K562 (cell line): Measurements from ENCODE around the gene C3. TPM values are rescaled to one million over a fixed set of nuclear protein-coding genes. Genes with fewer than 3 reads are reported as not detected.

Experiments used
- ATAC-seq: fragments of 200-7000 bp; cut with Tn5 transposase; 3 replicates; pipeline ENCODE4 v1.9.1; 2020; ENCODE audit warnings: moderate library complexity
- BruUV-seq: library from RNA; stranded (reverse); fragments of 400-500 nt; replicated peaks from 2 replicates; lab custom pipeline; 2021; lab: Mats Ljungman, UMichigan
- CTCF ChIA-PET: fragments of 300-600 bp; formaldehyde crosslinking; extraction: SDS; loops from one replicate; lab custom pipeline; 2021; ENCODE audit warnings: low intra/inter-chr PET ratio; lab: Yijun Ruan, JAX
- POLR2A ChIA-PET: fragments of 300-600, 350-650 bp; sonication (Branson Sonifier 250); formaldehyde crosslinking; extraction: SDS; loops from one replicate; lab custom pipeline; 2021; ENCODE audit warnings: antibody characterized with exemption, inconsistent platforms; lab: Yijun Ruan, JAX
- DNase-seq, 4 experiments: peaks; one replicate each; pipeline versions ENCODE4 v3.0.0 to v3.0.0-alpha.2; 2011 to 2018; ENCODE audit warnings: low spot score in 3 of 4, mixed read lengths in 3 of 4; ENCODE audit errors: extremely low read depth in 1 of 4
- FAIRE-seq: peaks from 2 replicates; lab custom pipeline; 2011; peaks lifted over from hg19 to GRCh38; lab: Jason Lieb, UNC
- H2AFZ ChIP-seq: 2 replicates; pipeline ENCODE4 v1.6.0; 2011; ENCODE audit warnings: low read depth, low read length, control low read depth, inconsistent platforms
- H3K27ac ChIP-seq: fragments of 200-600 bp; 3 replicates; pipeline ENCODE4 v1.8.0; 2011; ENCODE audit warnings: low read depth, mild to moderate bottlenecking, control low read depth, inconsistent platforms, low read length, moderate library complexity, mixed read lengths; ENCODE audit errors: extremely low read depth
- H3K27me3 ChIP-seq, 2 experiments: fragments of 300-600 bp in 1 of 2; 2 replicates in 1 of 2; 3 replicates in 1 of 2; pipeline versions ENCODE4 v1.6.0 to v1.8.0; 2011; ENCODE audit warnings: inconsistent platforms in 2 of 2, low read length in 2 of 2, mild to moderate bottlenecking in 1 of 2, mixed read lengths in 1 of 2, moderate library complexity in 1 of 2; ENCODE audit not compliant: control insufficient read depth in 2 of 2, insufficient read depth in 2 of 2
- H3K36me3 ChIP-seq: fragments of 300-600 bp; 3 replicates; pipeline ENCODE4 v1.8.0; 2011; ENCODE audit warnings: mild to moderate bottlenecking, low read length, inconsistent platforms; ENCODE audit not compliant: control insufficient read depth, insufficient read depth
- H3K4me1 ChIP-seq, 2 experiments: fragments of 200-600 bp in 1 of 2; replicated peaks in 1 of 2; 2 replicates in 1 of 2; 3 replicates in 1 of 2; pipeline versions ENCODE4 v1.5.1 to v1.8.0; 2011; ENCODE audit warnings: inconsistent platforms in 2 of 2, low read length in 2 of 2, mild to moderate bottlenecking in 1 of 2, mixed read lengths in 1 of 2, moderate library complexity in 1 of 2; ENCODE audit not compliant: control insufficient read depth in 2 of 2, insufficient read depth in 2 of 2
- H3K4me2 ChIP-seq: 2 replicates; pipeline ENCODE4 v1.6.1; 2011; ENCODE audit warnings: low read length, control low read depth, inconsistent platforms, mixed read lengths; ENCODE audit not compliant: insufficient read depth
- H3K4me3 ChIP-seq: fragments of 200-600 bp; sonication (generic), shearing (Covaris generic); 2 replicates; pipeline ENCODE4 v1.5.1; 2016; ENCODE audit warnings: control low read depth, inconsistent platforms
- H3K79me2 ChIP-seq: fragments of 200-600 bp; 3 replicates; pipeline ENCODE4 v1.8.0; 2011; ENCODE audit warnings: low read length, inconsistent platforms; ENCODE audit not compliant: control insufficient read depth, insufficient read depth
- H3K9ac ChIP-seq, 2 experiments: 2 replicates each; pipeline versions ENCODE4 v1.6.0 to v1.6.1; 2011; ENCODE audit warnings: low read depth in 2 of 2, low read length in 2 of 2, control low read depth in 1 of 2, inconsistent platforms in 1 of 2, mild to moderate bottlenecking in 1 of 2, mixed read lengths in 1 of 2; ENCODE audit not compliant: insufficient read depth in 1 of 2
- H3K9me1 ChIP-seq: one replicate; pipeline ENCODE4 v1.6.0; 2011; ENCODE audit warnings: inconsistent platforms, mild to moderate bottlenecking, low read length, moderate library complexity; ENCODE audit not compliant: control insufficient read depth, insufficient read depth
- H3K9me3 ChIP-seq: replicated peaks from 2 replicates; pipeline ENCODE4 v1.5.1; 2011; ENCODE audit warnings: low read depth, low read length, inconsistent platforms; ENCODE audit not compliant: control insufficient read depth, insufficient read depth
- H4K20me1 ChIP-seq: replicated peaks from 2 replicates; pipeline ENCODE4 v1.6.1; 2011; ENCODE audit warnings: low read length, inconsistent platforms, mixed read lengths; ENCODE audit not compliant: control insufficient read depth, insufficient read depth
- FOSL1 ChIP-seq: fragments of 200-800 bp; sonication (Bioruptor generic); conservative IDR thresholded peaks from 2 replicates; pipeline ENCODE4 v1.6.1; 2016; ENCODE audit warnings: missing genetic modification characterization, missing compliant biosample characterization
- FOXP1 ChIP-seq: sonication (generic); formaldehyde crosslinking; IDR thresholded peaks from 2 replicates; pipeline ENCODE4 v1.8.0; 2022; ENCODE audit warnings: mild to moderate bottlenecking, missing genetic modification reagents
- KAT7 ChIP-seq: sonication (generic); formaldehyde crosslinking; IDR thresholded peaks from 2 replicates; pipeline ENCODE4 v1.8.0; 2022; ENCODE audit warnings: missing genetic modification reagents, mild to moderate bottlenecking, borderline replicate concordance
- NR2F6 ChIP-seq: fragments of 450-650 bp; formaldehyde crosslinking; IDR thresholded peaks from 2 replicates; pipeline ENCODE4 v1.4.0; 2020; ENCODE audit warnings: mild to moderate bottlenecking
- RBM34 ChIP-seq: fragments of 200-400 bp; formaldehyde crosslinking; IDR thresholded peaks from 2 replicates; pipeline ENCODE4 v1.6.1; 2018; ENCODE audit warnings: low read length, borderline replicate concordance; ENCODE audit not compliant: insufficient read depth
- RNF2 ChIP-seq: sonication (generic); IDR thresholded peaks from 2 replicates; pipeline ENCODE4 v1.6.1; 2016
- SMARCC2 ChIP-seq: fragments of 450-650 bp; IDR thresholded peaks from 2 replicates; pipeline ENCODE4 v1.6.1; 2017; ENCODE audit warnings: antibody characterized with exemption, moderate library complexity, mild to moderate bottlenecking, low read depth
- SP1 ChIP-seq: sonication (generic); formaldehyde crosslinking; IDR thresholded peaks from 2 replicates; pipeline ENCODE4 v1.8.1; 2022; ENCODE audit warnings: mild to moderate bottlenecking, missing genetic modification reagents
- ZBTB1 ChIP-seq: sonication (generic); formaldehyde crosslinking; IDR thresholded peaks from 2 replicates; pipeline ENCODE4 v1.8.1; 2023; ENCODE audit warnings: missing genetic modification reagents, low read depth, mild to moderate bottlenecking, borderline replicate concordance
- WGBS: fragments of 100-300 bp; shearing (Covaris generic); methylation state at CpG from one replicate; pipeline ENCODE4 v1.1.6; 2016; ENCODE audit warnings: low coverage, mixed read lengths; ENCODE audit not compliant: insufficient coverage; ENCODE audit errors: missing lambda C conversion rate; 5-methylcytosine and 5-hydroxymethylcytosine counted together
- in situ Hi-C: fragments of 300-500 bp; cut with MboI; formaldehyde crosslinking; loops from 4 replicates; pipeline ENCODE4 v1.15.0; 2018; ENCODE audit warnings: inconsistent platforms, mixed read lengths
- intact Hi-C: fragments of 100-400 bp; cut with micrococcal nuclease; formaldehyde crosslinking; loops from 2 replicates; pipeline ENCODE4 v1.14.2; 2022
- polyA plus RNA-seq, 8 experiments: library from polyadenylated mRNA; depleted of rRNA in 4 of 8; stranded (reverse) in 5 of 8; unstranded in 3 of 8; fragments of >200 nt; fragmentation: Nextera tagmentation in 2 of 8; fragmentation: Illumina TruSeq in 1 of 8; extraction: Ambion mirVana in 2 of 8; extraction: Trizol in 1 of 8; gene quantifications; 2 replicates each; pipeline versions ENCODE4 v1.2.1 to v1.2.3, GENCODE V29; 2011 to 2014; ENCODE audit warnings: inconsistent platforms in 1 of 8, missing spikeins in 1 of 8
- total RNA-seq, 7 experiments: library from RNA; depleted of rRNA in 6 of 7; stranded (reverse); fragments of >200 nt in 6 of 7; fragmentation: Illumina TruSeq in 2 of 7; extraction: Trizol in 2 of 7; gene quantifications; 2 replicates each; pipeline versions ENCODE4 v1.2.1 to v1.2.3, GENCODE V29; 2011 to 2021; ENCODE audit warnings: low replicate concordance in 1 of 7
- TF ChIP-seq, protein P1 (sequence below): fragments of 250-450 bp; sonication (Bioruptor Pico); IDR thresholded peaks from 2 replicates; pipeline ENCODE4 v1.9.0; 2021; ENCODE audit warnings: mild to moderate bottlenecking
- TF ChIP-seq, protein P2 (sequence below): sonication (generic); formaldehyde crosslinking; IDR thresholded peaks from 2 replicates; pipeline ENCODE4 v1.8.0; 2022; ENCODE audit warnings: missing genetic modification reagents, mild to moderate bottlenecking, borderline replicate concordance
- TF ChIP-seq, protein P3 (sequence below): sonication (generic); formaldehyde crosslinking; IDR thresholded peaks from 2 replicates; pipeline ENCODE4 v1.8.1; 2023; ENCODE audit warnings: mild to moderate bottlenecking, missing genetic modification reagents
- TF ChIP-seq, protein P4 (sequence below): fragments of 250-450 bp; sonication (Bioruptor Pico); IDR thresholded peaks from 2 replicates; pipeline ENCODE4 v1.4.0; 2020; ENCODE audit warnings: mild to moderate bottlenecking, moderate library complexity
- TF ChIP-seq, protein P5 (sequence below): fragments of 200-800 bp; sonication (Bioruptor generic); IDR thresholded peaks from 2 replicates; pipeline ENCODE4 v1.6.1; 2017; ENCODE audit warnings: missing genetic modification characterization, missing compliant biosample characterization

The C3 gene
- total and polyA plus RNA-seq, 9 of the 15 experiments (the other 6 are each of a cell fraction or from before 2014, with no cell fraction given), result 0.59 to 10.6 (median 2.2) TPM

DNA sequence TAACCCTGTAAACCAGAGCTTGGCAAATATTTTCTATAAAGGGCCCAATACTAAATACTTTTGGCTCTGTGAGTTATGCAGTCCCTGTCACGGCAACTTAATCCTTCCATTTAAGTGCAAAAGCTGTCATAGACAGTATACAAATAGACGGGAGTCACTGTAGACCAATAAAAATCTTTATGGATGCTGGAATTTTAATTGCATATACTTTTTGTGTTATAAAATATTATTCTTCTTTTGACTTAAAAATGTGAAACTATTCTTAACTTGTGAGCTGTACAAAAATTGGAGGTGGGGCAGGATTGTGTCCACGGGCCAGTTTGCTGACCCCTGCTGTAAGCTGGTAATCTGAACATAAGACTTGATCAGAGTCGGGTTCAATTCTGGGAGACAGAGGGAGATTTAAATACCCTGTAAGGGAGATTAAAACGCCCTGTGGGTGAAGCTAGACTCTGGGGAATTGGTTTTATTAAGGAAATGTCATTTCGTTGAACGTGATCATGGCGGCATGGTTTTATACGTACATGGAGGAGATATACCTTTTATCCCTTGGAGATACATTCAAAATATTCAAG, 72.2 kb downstream of the C3 start:
- intact Hi-C loops, result no loop called here
- FAIRE-seq (no peak), DNase-seq (peak in 1 of 4 experiments; percentile 0), ATAC-seq (no peak)
- H3K27ac ChIP-seq, result no peak overlapping the region
- H3K4me1 ChIP-seq, result peaks cover 0 to 13% of the 10 kb centered on the region in 2 experiments; a peak in 3 of 5 replicates
- 29% methylated on average over 9 of the region's 9 CpGs for WGBS
- no TSS peak for BruUV-seq
- 0 out of 2 replicates have a peak overlapping the region, but pooled peaks have one; percentile 31 for H2AFZ ChIP-seq
- H4K20me1 ChIP-seq, result no peaks in the 10 kb centered on the region
- in situ Hi-C loops, result no loop called here
- H3K4me3 ChIP-seq, result no peak overlapping the region
- no peaks in the 10 kb centered on the region for H3K9me1 ChIP-seq
- peaks cover 0 to 9% of the 10 kb centered on the region in 2 experiments; a peak in 2 of 5 replicates for H3K27me3 ChIP-seq
- no peaks in the 10 kb centered on the region for H3K79me2 ChIP-seq
- no peaks in the 10 kb centered on the region for H3K36me3 ChIP-seq
- H3K9me3 ChIP-seq, result no peaks in the 10 kb centered on the region
- POLR2A ChIA-PET, result interaction anchor here (0.7 to 1.0 kb wide), 3 partner anchors 14 to 192 kb away, joined by 3 to 4 read pairs (median 3); partner anchors contain the start of gene TNFSF9
- CTCF ChIA-PET, result no interaction called here
- no peak overlapping the region for H3K9ac ChIP-seq
- H3K4me2 ChIP-seq, result no peak overlapping the region
- TF ChIP-seq, protein P1, sequence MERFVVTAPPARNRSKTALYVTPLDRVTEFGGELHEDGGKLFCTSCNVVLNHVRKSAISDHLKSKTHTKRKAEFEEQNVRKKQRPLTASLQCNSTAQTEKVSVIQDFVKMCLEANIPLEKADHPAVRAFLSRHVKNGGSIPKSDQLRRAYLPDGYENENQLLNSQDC, result no peak
- TF ChIP-seq, protein P2, sequence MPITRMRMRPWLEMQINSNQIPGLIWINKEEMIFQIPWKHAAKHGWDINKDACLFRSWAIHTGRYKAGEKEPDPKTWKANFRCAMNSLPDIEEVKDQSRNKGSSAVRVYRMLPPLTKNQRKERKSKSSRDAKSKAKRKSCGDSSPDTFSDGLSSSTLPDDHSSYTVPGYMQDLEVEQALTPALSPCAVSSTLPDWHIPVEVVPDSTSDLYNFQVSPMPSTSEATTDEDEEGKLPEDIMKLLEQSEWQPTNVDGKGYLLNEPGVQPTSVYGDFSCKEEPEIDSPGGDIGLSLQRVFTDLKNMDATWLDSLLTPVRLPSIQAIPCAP (CRISPR knock-in tag), result no peak
- TF ChIP-seq, protein P3, sequence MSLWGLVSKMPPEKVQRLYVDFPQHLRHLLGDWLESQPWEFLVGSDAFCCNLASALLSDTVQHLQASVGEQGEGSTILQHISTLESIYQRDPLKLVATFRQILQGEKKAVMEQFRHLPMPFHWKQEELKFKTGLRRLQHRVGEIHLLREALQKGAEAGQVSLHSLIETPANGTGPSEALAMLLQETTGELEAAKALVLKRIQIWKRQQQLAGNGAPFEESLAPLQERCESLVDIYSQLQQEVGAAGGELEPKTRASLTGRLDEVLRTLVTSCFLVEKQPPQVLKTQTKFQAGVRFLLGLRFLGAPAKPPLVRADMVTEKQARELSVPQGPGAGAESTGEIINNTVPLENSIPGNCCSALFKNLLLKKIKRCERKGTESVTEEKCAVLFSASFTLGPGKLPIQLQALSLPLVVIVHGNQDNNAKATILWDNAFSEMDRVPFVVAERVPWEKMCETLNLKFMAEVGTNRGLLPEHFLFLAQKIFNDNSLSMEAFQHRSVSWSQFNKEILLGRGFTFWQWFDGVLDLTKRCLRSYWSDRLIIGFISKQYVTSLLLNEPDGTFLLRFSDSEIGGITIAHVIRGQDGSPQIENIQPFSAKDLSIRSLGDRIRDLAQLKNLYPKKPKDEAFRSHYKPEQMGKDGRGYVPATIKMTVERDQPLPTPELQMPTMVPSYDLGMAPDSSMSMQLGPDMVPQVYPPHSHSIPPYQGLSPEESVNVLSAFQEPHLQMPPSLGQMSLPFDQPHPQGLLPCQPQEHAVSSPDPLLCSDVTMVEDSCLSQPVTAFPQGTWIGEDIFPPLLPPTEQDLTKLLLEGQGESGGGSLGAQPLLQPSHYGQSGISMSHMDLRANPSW, result no peak
- no peak for TF ChIP-seq ZBTB1 (CRISPR knock-in tag)
- TF ChIP-seq, protein P4, sequence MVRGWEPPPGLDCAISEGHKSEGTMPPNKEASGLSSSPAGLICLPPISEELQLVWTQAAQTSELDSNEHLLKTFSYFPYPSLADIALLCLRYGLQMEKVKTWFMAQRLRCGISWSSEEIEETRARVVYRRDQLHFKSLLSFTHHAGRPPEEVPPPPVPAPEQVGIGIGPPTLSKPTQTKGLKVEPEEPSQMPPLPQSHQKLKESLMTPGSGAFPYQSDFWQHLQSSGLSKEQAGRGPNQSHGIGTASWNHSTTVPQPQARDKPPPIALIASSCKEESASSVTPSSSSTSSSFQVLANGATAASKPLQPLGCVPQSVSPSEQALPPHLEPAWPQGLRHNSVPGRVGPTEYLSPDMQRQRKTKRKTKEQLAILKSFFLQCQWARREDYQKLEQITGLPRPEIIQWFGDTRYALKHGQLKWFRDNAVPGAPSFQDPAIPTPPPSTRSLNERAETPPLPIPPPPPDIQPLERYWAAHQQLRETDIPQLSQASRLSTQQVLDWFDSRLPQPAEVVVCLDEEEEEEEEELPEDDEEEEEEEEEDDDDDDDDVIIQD (CRISPR knock-in tag), result no peak
- no peak for TF ChIP-seq KAT7 (CRISPR knock-in tag)
- no peak for TF ChIP-seq FOXP1 (CRISPR knock-in tag)
- TF ChIP-seq, protein P5, sequence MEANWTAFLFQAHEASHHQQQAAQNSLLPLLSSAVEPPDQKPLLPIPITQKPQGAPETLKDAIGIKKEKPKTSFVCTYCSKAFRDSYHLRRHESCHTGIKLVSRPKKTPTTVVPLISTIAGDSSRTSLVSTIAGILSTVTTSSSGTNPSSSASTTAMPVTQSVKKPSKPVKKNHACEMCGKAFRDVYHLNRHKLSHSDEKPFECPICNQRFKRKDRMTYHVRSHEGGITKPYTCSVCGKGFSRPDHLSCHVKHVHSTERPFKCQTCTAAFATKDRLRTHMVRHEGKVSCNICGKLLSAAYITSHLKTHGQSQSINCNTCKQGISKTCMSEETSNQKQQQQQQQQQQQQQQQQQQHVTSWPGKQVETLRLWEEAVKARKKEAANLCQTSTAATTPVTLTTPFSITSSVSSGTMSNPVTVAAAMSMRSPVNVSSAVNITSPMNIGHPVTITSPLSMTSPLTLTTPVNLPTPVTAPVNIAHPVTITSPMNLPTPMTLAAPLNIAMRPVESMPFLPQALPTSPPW (CRISPR knock-in tag), result no peak
- TF ChIP-seq FOSL1, result no peak
- no peak for TF ChIP-seq SMARCC2
- no peak for TF ChIP-seq NR2F6 (CRISPR knock-in tag)
- no peak for TF ChIP-seq RNF2
- TF ChIP-seq RBM34, result no peak
- TF ChIP-seq SP1 (CRISPR knock-in tag), result no peak
